Activated naive CD4-positive, alpha-beta T cell treated with Interleukin-2 at 50 U/mL for 16 hours (primary cell): ENCODE results near the gene HIP1R.
A peak's percentile ranks its signal among the peaks of the same experiment; 100 is the strongest.
"Not testable (repeated sequence)": the region's sequence is repeated elsewhere in the genome, so short reads cannot be mapped to it uniquely, and the experiment has no call there.

Experiments used
- DNase-seq: peaks from one replicate; pipeline ENCODE4 v3.0.0-alpha.2; 2020

The HIP1R gene

GRCh38 chr12:122862872-122863701, 27.8 kb downstream of the HIP1R start:
- DNase-seq = no peak

- no peak for DNase-seq
Observed at GRCh38 chr12:122864894-122865253, 29.6 kb downstream of the HIP1R start.

GRCh38 chr12:122865268-122866231, 30.3 kb downstream of the HIP1R start:
- no peak for DNase-seq

DNA sequence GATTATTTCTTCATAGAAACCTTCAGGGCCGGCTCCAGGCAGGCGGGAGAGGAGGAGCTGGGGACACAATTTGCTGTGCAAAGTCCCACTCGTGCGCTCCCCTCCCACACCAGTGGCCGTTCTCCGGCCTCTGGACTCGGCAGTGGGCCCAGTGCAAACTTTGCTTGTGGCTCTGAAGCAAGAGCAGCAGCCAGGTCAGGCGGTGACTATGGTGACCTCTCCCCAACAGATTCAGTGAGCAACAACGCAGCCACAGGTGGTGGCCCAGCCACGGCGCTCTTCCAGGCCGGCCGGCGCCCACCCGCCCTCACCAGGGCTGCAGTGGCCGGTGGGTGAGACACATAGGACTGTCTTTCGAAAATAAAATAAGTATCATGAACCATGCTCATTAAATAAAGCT, 31.1 kb downstream of the HIP1R start:
- DNase-seq = no peak

DNA sequence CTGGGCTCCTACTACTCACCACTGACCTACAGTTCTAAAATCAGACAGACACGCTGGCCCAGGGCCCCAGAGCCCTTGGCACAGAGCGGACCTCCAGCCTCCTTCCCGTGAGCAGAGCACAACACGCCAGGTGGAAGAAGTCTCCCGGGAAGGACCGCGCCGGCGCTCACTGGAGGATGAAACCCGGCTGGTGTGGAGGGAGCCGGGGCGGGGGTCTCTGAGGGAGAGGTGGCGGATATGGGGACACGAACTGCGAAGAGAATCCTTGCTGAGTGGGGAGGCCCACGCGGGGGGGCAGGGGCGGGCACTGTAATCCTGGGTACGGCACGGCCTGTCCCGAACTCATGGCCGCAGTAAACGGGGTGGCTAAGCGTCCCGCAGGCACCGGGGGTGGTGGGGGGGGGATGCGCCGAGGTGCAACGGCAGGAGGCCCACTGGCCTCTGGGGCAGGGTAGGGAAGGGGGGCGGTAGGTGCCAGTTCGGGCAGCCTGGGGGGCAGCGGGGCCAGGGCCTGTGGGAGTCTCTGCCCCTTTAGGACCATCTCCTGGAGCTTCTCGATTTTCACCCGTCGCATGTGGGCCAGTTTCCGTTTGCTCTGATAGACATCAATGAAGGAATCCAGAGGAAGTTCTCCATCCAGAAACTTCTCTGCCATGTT, 31.8 kb downstream of the HIP1R start:
- DNase-seq = no peak

- DNase-seq = no peak
Observed at GRCh38 chr12:122867691-122868461, 32.6 kb downstream of the HIP1R start.

GRCh38 chr12:122868471-122869177, 33.4 kb downstream of the HIP1R start:
- DNase-seq = no peak

DNA sequence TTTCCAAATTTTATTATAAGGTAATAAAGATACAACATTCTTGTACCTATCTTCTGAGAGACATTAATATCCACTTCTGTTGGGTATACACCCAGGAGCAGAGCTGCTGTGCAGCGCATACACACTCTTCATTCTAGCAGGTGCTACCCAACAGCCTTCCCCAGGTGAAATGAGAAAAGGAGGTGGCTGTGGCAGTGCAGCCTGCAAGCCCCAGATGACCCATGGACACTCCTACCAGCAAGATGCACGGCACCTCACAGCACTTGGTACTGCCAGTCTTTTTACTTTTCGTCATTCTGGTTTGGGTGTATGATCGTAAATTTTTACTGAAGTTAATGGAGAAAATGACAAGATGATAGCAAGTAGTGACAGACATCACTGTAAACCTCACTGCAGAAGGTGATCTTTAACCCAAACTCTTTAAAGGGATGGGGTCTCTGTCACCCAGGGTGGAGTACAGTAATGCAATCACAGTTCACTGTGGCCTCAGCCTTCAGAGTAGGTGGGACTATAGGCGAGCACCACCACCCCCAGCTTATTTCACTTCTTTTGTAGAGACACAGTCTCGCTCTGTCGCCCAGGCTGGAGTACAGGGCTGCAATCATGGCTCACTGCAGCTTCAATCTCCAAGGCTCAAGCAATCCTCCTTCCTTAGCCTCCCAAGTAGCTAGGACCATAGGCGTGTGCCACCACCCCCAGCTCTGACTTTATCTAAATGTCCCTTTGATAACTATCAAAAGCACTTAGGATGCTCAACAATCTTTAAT, 34.1 kb downstream of the HIP1R start:
- DNase-seq = no peak

GRCh38 chr12:122870163-122870842, 35.0 kb downstream of the HIP1R start:
- DNase-seq = no peak

GRCh38 chr12:122870867-122871664, 35.8 kb downstream of the HIP1R start:
- DNase-seq = no peak

DNA sequence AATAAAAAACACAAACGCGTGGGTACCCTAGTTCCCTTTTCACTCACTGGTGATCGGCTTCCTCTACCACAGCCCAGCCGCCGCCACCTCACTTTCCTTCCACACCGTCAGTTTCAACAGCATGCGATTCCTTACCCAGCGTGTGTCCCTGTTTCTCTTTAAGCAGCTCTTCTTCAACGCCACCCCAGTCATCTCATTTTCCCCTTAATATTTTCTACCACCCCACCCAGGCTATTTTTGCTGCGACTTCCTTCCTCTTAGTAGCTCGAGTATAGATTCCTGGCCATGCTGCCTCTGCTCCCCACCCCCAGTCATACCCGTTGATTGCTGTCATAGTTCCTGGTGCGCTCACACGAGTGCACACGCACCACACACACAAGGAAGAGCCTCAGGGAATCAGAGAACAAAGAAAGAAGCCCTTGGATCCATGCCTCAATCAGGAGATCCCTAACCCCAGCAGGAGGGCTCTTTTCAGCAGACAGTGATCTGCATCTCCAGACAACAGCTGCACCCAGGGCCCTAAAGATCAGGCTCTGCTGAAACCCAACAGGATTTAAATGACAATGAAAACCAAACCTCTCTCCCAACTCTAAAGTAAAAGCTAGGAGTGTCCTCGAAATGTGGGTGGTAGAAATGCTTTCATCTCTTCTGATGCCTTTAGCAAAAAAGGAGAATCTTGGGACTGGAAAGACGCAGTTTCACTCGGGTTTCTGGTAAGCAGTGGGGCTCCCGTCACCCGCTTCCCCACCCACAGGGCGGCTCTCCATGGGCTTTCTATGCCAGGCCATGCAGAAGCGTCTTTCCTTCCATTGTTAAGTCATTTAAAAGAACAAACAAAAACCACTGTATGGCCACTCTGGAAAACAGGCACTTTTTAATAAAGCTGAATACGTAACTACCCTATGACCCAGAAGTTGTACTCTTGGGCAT, 36.9 kb downstream of the HIP1R start:
- DNase-seq = peak; percentile 75

- DNase-seq = no peak
Observed at GRCh38 chr12:122872815-122873361, 37.6 kb downstream of the HIP1R start.

- DNase-seq = no peak
Observed at GRCh38 chr12:122873540-122873939, 38.3 kb downstream of the HIP1R start.

DNA sequence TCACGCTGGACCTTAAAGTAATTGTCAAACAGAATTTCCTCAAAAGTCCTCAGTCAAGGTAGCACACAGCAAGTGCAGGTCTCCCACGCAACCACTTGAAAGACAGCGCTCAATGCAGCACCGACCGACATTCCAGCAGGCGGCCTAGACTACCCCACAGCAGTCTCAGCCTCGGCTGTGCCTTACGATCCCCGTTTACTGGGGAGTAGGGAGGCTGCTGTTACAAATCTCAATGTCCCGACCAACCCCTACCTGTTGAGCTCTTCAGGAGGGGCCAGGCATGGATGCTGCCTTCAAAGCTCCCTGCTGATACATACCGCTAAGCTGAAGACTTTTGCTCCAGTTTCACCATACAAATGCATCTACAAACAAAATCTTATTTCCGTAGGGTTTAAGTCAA, 38.8 kb downstream of the HIP1R start:
- peak; percentile 45 for DNase-seq

DNA sequence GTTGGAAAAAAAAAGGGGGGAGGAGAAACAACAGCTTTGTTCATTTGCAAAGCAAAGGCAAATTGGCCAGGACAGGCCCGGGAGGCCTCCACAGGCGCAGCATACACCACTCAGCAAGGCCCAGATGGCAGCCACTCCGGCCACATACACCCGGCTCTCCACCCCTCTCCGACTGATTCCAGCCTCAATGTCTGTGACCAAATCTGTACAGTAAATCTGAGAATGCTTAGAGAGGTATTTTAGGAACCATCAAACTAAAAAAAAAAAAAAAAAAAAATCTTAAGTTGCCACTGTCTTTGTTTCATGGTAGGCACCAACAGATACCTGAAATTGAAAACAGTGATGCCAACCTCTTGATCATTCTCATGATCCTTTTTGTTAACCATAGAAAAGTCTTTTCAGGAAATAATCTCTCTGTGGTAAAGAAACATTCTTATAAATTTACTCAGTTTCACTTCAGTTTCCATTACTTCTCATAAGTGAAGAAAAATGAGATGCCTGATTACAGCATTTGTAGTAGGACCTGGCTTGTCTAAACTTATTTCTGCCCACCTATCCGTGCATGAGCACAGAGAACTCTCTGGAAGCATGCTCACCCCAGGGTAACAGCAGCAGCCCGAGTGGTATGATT, 40.4 kb downstream of the HIP1R start:
- peak; percentile 28 for DNase-seq

GRCh38 chr12:122876281-122876680, 41.0 kb downstream of the HIP1R start:
- not testable (repeated sequence) for DNase-seq

DNA sequence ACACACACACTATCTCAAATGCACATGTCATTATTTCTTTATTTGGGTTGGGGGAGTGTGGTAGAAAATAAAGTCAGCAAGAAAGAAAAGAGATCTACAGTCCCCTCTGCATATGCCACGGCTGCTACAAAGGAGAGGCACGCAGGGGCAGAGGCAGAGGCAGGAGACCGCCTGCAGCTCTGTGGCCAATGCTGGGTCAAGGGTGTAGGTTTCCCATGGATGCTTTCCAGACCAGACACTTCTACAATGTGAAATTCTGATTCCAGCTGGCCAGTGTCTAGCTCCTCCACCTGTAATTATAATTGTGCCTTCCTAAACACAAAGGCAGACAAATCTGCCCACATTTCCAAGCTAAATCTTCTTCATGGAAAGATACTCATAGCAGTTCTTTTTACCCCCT, 41.5 kb downstream of the HIP1R start:
- DNase-seq = no peak
